ENCODE results near the gene PAQR5.

DNA sequence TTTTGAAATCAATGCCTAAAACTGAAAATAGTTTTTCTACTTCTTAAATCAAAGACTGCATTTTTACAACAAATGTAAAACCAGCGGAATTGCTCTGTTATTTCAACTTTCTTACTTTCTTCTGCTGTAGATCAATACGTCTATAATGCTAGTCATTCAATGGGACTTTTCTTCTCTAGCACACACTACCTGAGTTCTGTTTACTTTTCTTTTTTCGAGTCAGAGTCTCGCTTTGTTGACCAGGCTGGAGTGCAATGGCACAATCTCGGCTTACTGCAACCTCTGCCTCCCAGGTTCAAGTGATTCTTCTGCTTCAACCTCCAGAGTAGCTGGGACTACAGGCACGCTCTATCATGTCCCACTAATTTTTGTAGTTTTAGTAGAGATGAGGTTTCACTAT, 74.7 kb downstream of the PAQR5 start:
- TF ChIP-seq, protein P1, sequence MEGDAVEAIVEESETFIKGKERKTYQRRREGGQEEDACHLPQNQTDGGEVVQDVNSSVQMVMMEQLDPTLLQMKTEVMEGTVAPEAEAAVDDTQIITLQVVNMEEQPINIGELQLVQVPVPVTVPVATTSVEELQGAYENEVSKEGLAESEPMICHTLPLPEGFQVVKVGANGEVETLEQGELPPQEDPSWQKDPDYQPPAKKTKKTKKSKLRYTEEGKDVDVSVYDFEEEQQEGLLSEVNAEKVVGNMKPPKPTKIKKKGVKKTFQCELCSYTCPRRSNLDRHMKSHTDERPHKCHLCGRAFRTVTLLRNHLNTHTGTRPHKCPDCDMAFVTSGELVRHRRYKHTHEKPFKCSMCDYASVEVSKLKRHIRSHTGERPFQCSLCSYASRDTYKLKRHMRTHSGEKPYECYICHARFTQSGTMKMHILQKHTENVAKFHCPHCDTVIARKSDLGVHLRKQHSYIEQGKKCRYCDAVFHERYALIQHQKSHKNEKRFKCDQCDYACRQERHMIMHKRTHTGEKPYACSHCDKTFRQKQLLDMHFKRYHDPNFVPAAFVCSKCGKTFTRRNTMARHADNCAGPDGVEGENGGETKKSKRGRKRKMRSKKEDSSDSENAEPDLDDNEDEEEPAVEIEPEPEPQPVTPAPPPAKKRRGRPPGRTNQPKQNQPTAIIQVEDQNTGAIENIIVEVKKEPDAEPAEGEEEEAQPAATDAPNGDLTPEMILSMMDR (IDR thresholded peaks at IDR 0.05) = no peak
- no peak for TF ChIP-seq POLR2AphosphoS5 (IDR thresholded peaks at IDR 0.05)

All from sigmoid colon (tissue), 4 donors.